Hematopoietic multipotent progenitor cell (in vitro differentiated cells): ENCODE measurements around the gene OLFML2B. TPM values are rescaled to one million over a fixed set of nuclear protein-coding genes. Genes with fewer than 3 reads are reported as not detected.

Experiments used
- DNase-seq, 3 donors: peaks; one replicate each; pipeline ENCODE4 v3.0.0-alpha.2; 2011 to 2015; ENCODE audit warnings: low read depth in 2 of 3, low spot score in 2 of 3
- total RNA-seq: library from RNA; depleted of rRNA; stranded (reverse); fragments of >200 nt; gene quantifications from one replicate; pipeline ENCODE4 v1.2.3, GENCODE V29; 2012

The OLFML2B gene
- total RNA-seq, 1 donor = 1.1 TPM

- no peak for DNase-seq
These were observed 72.0 kb downstream of the OLFML2B start for GRCh38 chr1:161951646-161952045.

- DNase-seq = no peak
These were observed 73.3 kb downstream of the OLFML2B start for GRCh38 chr1:161950377-161950776.

GRCh38 chr1:161949548-161949947 lies 74.1 kb downstream of the OLFML2B start:
- no peak for DNase-seq

GRCh38 chr1:161948435-161948834 lies 75.2 kb downstream of the OLFML2B start:
- DNase-seq = peak in 1 of 3 donors; percentile 27

- DNase-seq = no peak
These were observed 77.3 kb downstream of the OLFML2B start for GRCh38 chr1:161946071-161946987.

- no peak for DNase-seq
These were observed 78.2 kb downstream of the OLFML2B start for GRCh38 chr1:161945306-161946060.

- DNase-seq = no peak
These were observed 79.3 kb downstream of the OLFML2B start for GRCh38 chr1:161944381-161944780.

GRCh38 chr1:161943737-161944136 lies 79.9 kb downstream of the OLFML2B start:
- no peak for DNase-seq

- DNase-seq = no peak
These were observed 81.8 kb downstream of the OLFML2B start for GRCh38 chr1:161941726-161942436.

- no peak for DNase-seq
These were observed 82.6 kb downstream of the OLFML2B start for GRCh38 chr1:161940866-161941591.

GRCh38 chr1:161936786-161937185 lies 86.9 kb downstream of the OLFML2B start:
- no peak for DNase-seq

- DNase-seq = no peak
These were observed 88.4 kb downstream of the OLFML2B start for GRCh38 chr1:161935264-161935663.

- peak in 2 of 3 donors; percentile 29 to 72 for DNase-seq
These were observed 89.8 kb downstream of the OLFML2B start for GRCh38 chr1:161933592-161934588.

Other genes with a start within 250 kb of the OLFML2B start
- under 0.01 TPM for gene NOS1AP, start 45.8 kb upstream of the OLFML2B start, total RNA-seq